SIG-M5 (cell line): ENCODE data around the gene PHF13.

ENCODE experiments used
- DNase-seq: peaks from one replicate; lab custom pipeline; 2025; lab: John Stamatoyannopoulos, UW

PHF13 gene

DNA sequence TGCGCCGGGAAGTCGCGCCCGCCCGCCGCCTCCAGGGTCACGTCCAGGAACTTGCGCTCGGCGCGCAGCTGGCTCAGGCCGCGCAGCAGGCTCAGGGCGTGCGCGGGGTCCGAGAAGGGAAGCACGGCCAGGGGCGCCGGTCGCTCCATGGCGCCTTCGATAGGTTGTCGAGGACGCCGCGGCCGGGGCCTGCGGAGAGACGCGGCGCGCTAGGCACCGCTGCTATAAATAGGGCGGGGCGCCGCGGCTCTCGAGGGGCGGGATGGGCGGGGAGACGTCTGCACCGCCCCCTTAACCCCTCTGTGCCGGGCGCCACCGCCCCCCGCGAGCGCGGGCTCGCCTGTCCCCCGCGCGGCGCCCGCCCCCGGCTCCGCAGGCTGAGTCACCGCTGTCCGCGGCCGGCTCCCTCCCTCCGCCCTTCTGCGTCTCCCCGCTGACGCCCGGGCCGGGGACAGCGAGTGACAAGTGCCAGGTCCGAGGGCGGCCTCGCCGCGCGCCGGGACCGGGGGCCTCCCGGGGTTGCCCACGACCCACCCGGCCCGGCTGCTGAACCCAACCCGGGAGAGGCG is 10.8 kb upstream of the PHF13 start, which contains the start of gene KLHL21:
Gene KLHL21 (minus strand): TSS at position 201 of the 569 bp plus-strand sequence. CDS start 52 bp downstream, at position 149.
- no peak for DNase-seq

DNA sequence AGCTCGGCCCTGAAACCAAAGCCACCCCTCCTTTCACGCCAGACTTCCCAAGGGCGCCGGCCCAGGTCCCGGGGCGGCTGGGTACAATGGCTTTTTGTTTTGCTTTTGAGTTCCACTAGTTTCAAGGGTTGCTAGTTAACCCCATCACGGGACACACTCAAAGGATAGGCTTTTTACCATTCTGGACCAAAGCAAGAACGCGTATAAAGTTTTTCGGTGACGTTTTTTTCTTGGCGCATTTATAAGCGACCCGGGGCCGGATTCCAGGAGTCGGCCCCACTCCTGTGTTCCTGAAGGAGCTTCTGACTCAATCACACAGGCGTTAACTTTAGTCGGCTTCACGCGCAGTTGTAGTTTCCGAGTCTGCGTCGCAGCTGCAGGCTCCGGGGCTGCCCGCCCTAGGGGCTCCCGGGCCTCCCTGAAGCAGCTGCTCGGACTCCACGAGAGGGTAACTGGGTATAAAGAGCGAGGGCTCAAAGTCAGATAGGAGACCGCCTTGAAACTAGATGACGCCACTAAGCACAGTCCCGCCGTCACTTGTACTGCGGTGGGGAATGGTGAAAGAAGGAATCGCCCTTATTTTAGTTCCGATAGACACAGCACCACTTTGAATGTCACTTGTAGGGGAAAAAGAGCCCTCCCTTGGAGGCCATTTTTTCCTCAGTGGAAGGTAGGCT is 10.2 kb upstream of the PHF13 start:
- DNase-seq = peak; percentile 23

DNA sequence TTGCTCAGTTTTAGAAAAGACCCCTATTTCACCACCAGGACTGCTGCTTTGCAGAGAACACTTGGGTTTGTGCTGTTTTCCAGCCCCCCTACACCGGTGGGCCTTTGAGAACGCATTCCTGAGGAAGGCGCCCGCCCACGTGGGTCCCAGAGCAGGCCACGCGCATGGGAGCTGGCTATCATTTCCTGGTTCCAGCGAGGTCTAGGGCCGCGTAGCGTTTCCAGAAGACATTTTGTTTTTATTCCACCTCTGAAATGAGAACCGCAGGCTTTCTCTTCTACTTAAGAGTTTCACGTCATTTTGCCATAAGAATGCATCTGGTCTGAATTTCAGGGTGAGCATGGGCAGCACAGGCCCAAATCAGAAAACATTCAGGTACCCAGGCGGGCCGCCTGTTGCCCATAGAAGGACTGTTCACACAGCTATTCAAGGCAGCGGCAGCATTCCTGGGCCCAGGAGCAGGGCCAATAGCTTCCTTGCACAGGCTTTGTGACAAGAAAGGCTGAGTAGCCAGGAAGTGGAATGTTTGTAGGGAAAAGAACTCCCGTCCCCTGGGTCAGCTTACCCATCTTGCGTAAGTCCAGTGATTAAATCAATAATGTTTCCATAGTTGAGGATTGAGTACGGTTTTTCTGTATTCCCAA is 9.5 kb upstream of the PHF13 start:
- no peak for DNase-seq

DNA sequence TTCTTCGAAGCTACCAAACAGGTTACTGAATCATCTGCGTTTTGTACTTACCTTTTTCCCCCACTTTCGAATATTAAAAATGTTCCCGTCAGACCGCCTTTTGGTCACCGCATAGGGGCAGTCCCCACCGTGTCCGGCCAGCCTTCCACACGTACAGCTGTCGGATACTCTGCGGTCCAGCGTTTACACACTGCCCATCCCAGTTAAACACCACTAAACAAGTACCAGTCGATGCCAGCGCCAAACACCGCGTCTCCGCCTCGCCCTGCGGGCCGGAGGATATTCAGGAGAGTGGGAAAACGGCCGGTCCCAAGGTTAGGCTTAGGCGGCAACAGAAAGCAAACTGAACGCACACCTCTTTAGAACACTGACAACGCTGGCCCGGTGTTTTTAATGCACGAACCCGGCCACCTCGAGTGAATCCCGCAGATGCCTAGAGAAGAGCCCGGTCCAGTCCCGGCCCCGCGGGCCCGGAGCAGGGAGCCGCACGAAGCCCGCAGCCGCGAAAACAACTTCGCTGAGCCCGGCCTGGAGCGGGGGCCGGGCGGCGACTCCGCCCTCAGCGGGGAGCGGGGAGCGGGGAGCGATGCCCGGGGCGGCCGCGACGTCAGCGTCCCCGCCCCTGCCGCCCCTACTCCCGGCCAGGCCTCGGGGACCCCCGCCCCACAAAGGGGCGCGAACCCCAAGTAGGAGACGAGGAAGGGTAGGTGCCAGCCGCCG is 730 bp upstream of the PHF13 start:
- DNase-seq = no peak

DNA sequence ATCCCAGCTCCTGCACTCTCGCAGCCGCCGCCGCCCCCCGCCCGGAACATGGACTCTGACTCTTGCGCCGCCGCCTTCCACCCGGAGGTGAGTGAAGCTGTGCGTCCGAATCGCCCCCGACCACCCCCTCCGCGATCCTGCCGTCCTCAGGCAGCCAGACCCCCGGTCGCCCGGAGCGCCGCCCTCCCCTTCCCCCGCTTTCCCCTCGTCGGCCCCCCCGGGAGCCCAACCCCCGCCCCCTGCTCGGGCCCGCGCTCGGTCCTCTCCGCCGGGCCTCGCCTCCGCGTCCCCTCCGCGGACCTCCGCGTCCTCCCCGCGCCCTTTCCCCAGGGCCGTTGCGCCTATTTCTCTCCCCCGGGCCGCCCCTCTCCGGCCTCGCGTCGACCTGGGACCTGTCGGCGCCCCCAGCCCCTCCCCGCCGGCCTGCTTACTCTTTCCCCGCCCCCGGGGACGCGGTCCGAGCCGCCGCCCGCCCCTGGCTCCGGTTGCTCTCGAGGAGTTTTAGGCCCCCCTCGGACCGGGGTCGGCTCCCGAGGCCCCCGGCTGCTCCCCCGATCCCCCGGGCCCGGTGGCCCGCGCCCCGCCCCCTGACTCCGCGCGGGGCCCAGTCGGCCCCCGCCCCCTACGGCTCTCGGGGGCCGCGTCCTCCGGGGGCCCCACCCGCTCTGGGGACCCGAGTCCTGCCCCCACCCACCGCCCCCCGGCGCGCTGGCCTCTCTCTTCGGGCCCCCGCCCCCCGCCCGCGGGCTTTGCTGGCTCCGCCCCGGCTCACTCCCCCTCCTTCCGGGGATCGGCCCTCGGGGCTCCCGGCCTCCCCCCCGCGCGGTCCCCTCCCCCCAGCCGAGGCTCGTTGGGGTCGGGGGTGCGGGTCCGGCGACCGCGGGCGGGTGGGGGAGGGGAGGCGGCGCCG is 743 bp downstream of the PHF13 start:
- no peak for DNase-seq

DNA sequence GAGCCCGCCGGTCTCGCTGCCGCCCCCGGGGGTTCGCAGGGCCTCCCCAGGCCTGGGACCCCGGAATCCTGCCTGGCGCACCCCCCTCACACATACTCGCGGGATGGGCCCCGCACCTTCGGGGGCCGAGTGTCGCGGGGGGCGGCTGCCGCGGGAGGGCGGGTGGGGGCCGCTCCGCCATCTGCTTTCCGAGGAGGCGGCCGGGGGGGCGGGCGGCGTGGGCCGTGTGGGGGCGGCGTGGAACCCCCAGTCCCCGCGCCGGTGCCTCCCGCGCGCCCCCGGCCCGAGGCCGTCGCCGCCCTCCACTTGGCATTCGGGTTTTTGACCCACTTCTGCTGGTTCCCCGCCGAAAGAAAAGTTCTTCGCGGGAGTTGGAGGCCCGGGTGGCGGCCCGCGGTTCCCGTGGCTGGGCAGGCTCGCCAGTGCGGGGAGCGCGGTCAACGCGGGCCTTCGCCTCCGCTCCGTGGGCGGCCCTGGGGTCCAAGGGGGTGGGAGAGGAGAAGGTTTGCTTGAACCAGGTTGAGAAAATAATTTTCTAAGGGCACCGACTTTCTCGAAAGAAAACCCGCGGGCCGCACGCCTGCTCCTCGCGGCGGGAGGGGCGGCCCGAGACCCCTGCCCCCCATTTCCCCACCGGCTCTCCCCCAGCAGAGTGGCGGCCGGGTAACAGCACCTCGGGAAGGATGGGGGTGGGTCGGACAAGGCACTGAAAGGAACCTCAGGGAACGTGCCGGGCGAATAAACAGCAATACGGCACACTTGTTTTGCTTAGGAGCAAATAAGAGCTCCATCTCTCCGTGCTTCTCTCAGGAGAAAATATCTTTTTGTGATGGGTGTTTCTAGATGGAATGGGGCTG is 1.6 kb downstream of the PHF13 start:
- no peak for DNase-seq

DNA sequence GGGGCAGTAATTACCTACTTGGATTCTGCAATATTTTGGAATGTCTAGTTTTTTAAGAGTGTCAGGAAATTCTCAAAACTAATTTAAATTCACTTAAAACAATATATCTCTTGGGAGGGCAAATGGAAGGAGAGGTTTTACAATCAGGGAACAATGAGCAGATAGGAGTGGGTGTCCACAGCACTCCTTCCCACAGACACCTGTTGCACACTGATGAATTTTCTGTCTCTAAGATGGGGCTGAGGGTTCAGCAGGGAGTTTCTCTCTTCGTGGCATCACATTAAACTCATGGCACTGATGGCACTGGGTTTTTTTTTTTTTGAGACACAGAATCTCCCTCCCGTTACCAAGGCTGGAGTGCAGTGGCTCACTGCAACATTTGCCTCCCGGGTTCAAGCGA is 5.5 kb downstream of the PHF13 start:
- no peak for DNase-seq

DNA sequence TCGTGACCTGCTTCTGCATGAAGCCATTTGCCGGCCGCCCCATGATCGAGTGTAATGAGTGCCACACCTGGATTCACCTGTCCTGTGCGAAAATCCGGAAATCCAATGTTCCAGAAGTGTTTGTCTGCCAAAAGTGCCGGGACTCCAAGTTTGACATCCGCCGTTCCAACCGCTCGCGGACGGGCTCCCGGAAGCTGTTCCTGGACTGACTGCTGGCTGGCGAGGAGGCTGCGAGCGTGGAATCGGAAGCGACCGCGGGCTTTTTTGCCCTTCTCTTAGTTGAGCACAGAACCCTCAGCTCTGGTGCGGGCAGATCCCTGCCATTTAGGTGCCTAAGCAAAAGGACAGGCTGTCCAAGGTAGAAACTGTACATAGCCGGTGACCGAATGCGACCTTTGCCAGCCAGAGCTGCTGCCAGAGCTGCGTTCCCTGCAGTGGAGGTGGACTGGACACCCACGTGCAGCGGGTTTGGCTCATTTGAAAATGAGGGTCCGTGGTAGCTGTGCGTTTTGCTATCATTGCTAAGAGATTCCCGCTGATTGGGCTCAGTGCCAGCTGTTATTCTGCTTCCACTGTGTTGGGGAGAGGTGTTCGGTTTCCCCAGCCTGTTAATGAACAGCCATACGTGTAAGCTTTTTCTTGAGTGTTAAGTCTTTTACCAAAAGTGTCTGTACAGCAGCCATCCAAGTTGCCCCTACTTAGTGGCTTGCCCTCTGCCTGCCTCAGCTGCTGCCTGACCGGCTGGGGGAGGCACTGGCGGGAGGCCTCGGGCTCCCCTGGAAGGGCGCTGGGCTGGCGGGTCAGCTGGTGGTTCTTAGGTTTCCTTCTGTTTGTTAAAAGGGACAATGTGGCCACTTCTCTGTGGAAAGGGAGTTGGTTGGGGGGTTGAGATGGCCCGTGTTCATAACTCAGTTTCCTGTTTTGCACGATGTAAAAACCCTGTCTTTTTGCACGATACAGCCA is 8.2 kb downstream of the PHF13 start:
- DNase-seq = no peak

DNA sequence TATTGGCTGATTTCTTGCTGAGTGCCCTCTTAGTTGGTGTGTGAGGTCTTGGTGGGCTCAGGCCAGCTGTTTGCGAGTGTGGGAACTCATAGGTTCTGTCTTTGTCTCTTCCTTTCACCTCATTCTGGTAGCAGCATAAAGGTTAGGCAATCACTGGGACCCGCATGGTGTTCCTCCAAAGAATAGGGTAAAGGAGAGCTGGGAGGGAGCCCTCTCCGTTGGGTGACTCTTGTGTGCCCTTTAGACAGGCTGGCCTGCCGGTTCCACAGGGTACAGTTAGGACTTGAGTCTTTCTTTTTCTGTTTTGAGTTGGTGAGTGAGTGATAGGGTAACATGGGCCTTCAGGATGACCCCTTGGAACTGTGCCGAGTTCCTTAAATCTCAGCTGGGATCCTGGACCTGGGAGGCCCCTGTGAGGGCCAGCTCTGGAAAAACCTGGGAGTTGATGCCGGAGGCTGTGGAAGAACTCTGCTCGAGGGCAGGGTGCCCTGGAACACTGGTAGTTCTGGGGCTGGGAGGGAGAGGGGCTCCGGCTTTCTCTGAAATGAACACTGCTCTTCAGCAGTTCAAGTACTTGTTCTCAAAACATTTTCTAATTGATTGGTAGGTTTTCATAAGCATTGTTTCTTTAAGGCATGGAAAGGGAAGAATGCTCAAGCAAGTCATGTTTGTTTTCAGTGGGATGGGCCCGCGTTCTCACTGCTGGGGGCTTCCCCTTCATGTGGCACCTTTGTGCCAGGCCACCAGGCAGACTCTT is 9.0 kb downstream of the PHF13 start:
- DNase-seq = no peak

DNA sequence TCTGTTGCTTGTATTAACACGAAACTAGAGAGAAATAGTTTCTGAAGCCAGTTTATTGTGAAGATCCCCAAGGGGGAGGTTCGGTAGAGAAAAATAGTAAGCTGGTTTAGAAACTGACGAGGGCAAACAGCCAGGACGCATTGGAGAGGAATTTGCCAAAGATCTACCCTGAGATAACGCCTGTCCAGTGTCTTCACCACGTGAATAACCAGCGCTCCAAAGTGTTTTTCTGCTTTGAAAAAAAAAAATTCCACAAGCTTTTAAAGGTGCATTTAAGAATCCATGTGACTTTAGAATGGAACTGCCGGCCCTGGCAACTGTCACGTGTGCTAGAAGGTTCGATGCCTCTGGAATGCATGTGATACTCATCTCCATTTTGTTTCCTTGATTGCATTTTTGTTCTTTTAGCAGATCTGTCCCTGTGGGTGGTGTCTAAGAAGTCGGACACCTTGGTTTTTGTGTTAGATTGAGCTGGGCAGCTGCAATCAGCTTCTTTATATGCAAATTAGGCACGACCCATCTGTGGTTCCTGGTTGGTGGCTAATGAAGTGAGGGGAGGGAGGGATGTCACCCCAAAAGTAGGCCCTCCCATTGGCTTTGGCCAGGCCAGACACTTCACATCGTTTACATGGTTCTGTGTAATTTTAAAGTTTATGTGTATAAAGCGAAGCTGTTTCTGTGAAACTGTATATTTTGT is 9.9 kb downstream of the PHF13 start:
- DNase-seq = no peak

DNA sequence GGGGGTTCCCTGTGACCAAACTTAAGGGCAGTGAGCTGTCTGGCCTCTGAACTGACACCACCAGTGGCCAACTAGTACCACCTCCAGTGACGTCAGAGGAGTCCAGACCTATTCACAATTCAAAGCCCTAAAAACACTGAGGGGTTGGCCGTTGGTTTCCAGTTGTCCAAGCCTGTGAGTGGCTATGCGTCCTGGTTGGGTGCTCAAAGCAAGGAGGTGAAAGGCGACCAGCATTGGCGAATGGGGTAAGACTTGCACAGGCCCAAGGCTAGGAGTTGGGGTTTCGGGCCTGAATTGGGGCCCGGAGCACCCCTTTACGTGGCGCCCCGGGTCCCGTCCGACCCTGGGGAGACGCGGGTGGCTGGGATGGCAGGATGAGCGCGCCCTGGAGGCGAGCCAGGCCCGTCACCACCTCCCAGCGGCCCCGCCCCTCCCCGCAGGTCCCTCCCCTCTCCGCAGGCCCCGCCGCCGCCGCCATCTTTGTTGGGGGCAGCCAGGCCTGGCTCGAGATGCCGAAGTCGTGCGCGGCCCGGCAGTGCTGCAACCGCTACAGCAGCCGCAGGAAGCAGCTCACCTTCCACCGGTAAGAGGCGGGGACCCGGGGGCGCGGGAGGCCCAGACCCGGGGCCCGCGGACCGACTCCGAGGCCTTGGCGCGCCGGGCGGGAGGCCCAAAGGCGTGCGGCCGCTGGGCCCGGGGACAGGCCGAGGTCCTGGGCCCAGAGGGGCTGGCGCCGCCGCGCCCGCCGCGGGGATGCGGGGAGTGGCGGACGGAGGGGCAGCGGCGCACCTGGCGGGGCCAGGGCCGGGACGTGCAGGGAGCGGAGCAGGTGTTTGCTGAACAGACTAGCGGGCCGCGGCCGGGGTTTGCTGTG is 11.4 kb downstream of the PHF13 start, which contains the start of gene THAP3:
Gene THAP3 (plus strand): TSS at position 159 of the 874 bp plus-strand sequence. CDS start 351 bp downstream, at position 510.
- no peak for DNase-seq

DNA sequence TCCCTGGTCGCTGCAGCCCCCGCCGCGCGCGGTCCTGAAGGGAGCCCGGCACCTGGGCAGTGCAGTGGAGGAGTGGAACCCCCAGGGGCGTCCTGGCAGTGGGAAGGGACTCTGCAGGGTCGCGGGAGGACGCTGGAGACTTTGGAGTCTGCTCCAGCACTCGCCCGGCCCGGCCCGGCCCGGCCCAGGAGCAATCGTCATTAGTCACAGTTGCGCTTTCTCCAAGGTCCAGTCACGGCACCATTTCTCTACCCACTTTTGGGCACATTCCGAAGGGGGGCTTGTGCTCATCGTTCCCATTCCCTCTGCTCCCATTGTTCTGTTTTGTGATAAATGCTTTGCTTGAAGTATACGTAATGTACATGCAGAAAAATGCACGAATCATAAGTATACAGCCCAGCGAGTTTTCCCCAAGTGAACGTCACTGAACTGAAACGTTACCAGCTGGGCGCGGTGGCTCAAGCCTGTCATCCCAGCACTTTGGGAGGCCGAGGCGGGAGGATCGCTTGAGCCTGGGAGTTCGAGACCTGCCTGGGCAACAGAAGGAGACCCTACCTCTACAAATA is 12.1 kb downstream of the PHF13 start:
- no peak for DNase-seq

DNA sequence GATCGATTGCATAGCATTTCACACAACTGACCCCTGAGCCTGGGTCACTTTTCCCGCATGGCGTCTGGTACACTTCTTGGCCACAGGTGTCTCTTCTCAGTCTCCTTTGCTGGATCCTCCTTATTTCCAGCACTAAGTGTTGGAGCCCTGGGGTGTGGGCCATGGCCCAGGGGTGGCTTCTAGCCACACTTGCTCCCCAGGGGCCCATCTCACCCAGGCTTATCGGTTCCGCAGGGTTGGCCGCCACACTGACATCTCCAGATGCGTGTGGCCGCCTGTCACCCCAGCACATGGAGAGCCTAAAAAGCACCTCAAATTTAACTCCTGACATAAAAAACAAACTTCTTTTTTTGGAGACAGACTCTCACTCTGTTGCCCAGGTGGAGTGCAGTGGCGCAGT is 13.5 kb downstream of the PHF13 start:
- DNase-seq = no peak

DNA sequence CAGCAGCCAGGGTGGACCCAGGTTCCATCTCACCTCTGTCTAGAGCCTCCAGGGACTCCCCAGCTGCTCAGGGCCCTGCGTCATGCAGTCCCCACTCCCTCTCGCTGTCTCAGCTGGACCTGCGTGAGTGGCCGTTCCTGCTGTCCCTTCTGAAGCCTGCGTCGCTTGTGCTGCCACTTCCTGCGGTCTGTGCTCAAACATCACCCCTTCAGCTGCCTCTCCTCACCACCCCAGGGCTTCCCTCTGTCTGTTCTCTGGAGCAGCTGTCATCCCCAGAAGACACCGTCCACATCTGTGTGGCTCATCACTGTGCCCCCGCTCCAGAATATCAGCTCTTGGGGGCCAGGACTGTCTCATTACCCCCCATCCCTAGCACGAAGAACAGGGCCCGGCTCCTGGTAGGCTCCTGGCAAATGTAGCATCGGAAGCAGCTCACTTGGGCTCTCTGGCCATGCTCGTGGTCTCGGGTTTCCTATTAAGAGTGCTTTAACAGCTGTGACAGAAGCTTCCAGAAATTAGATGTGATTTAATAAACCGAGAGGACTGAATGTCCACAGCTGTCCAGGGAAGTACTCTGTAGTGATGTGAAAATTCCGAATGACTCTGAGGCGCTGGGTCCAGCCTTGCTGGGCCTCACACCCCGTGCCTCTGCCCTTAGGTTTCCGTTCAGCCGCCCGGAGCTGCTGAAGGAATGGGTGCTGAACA is 14.5 kb downstream of the PHF13 start:
- DNase-seq = no peak

DNA sequence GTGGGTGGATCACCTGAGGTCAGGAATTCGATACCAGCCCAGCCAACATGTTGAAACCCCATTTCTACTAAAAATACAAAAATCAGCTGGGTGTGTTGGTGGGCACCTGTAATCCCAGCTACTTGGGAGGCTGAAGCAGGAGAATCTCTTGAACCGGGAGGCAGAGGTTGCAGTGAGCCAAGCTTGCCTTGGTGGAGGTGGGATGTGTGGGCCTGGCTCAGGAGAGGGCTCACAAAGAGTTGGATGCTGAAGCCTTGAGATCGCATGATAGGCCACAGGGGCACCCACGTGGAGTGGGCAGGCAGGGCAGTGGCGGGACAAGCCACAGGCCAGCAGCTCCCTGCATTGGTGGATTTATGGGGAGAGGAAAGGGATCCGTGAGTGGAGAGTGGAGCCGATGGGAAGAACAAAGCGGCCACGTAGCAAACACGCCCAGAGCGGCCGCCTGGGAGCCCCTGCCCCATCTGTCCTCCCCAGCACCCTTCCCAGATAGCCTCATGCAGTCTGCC is 15.5 kb downstream of the PHF13 start:
- DNase-seq = no peak

DNA sequence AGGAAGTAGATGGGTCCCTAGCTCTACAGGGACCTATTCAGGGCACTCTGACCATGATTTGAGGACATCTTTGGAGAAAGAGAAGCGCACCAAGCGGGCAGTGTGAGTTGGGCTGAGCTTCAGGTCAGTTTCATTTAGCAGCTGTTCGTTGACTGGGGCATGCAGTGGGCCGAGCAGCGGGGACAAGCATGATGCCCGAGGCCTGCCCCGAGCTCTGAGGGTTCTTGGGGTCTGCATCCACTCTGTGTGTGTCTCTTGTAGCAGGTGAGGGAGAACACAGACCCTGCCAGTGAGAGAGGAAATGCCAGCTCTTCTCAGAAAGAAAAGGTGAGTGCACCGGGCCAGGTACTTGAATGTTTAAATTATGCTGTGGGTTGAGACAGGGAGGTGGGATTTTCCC is 16.5 kb downstream of the PHF13 start:
- DNase-seq = no peak
